ENCODE results near the gene CCDC57.

DNA sequence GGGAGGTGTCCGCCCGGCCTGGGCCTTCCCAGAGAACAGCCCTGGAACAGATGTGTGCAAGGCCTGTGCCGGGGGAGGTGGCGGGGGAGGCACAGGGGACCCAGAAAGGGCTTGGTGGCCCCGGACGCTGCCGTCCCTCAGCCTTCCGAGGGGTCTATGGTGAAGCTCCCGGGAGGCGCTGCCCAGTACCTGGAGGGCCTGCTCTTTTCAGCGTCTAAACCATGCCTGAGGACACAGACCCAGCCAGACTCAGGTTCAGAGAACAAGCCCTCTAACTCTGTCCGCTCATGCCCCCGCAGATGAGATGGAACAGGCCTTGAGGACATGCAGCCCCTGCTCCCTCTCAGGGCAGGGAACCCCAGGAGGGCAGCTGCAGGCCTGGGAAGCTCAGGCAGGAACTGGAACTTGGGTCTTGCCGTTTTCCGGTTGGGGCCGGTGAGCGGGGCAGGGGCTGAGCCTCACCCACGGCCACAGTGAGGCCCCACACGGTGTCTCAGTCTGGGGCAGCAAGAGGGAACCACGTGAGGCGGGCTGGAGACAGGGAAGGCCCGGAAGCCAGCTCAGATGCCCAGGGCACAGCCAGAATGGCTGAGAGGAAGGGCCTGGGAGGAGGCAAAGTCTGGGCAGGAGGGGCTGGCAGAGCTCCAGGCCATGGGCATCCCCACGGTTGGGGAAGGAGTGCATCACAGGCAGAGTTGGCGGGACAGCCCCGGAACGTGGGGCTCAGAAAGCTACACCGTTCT is 28.7 kb upstream of the CCDC57 start:
- TF ChIP-seq, protein P1, sequence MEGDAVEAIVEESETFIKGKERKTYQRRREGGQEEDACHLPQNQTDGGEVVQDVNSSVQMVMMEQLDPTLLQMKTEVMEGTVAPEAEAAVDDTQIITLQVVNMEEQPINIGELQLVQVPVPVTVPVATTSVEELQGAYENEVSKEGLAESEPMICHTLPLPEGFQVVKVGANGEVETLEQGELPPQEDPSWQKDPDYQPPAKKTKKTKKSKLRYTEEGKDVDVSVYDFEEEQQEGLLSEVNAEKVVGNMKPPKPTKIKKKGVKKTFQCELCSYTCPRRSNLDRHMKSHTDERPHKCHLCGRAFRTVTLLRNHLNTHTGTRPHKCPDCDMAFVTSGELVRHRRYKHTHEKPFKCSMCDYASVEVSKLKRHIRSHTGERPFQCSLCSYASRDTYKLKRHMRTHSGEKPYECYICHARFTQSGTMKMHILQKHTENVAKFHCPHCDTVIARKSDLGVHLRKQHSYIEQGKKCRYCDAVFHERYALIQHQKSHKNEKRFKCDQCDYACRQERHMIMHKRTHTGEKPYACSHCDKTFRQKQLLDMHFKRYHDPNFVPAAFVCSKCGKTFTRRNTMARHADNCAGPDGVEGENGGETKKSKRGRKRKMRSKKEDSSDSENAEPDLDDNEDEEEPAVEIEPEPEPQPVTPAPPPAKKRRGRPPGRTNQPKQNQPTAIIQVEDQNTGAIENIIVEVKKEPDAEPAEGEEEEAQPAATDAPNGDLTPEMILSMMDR (IDR thresholded peaks at IDR 0.05; ENCODE audit: low read depth, low read length, poor library complexity, severe bottlenecking), result no peak
- no peak for TF ChIP-seq EZH2phosphoT487 (IDR thresholded peaks at IDR 0.05; ENCODE audit: borderline replicate concordance, low read length)
